Karpas-422 (cell line): ENCODE results near the gene MAFB. TPM values are rescaled to one million over a fixed set of nuclear protein-coding genes. Genes with fewer than 3 reads are reported as not detected.

Source experiments
- DNase-seq: peaks from one replicate; pipeline ENCODE4 v3.0.0-alpha.2; 2015
- H2AFZ ChIP-seq: fragments of 200-600 bp; sonication (generic); 2 replicates; pipeline ENCODE4 v1.6.1; 2014; ENCODE audit warnings: antibody characterized with exemption, low read length, mixed read lengths
- H3K27ac ChIP-seq: fragments of 200-600 bp; sonication (generic); 2 replicates; pipeline ENCODE4 v1.5.1; 2014; ENCODE audit warnings: mild to moderate bottlenecking, low read length, moderate library complexity
- H3K27me3 ChIP-seq: fragments of 200-600 bp; sonication (generic); 2 replicates; pipeline ENCODE4 v1.6.1; 2014; ENCODE audit warnings: low read length, mixed read lengths
- H3K36me3 ChIP-seq: fragments of 200-600 bp; sonication (generic); 2 replicates; pipeline ENCODE4 v1.6.1; 2014; ENCODE audit warnings: low read length, mixed read lengths; ENCODE audit not compliant: insufficient read depth
- H3K4me1 ChIP-seq: fragments of 200-600 bp; sonication (generic); 2 replicates; pipeline ENCODE4 v1.6.1; 2014; ENCODE audit warnings: mild to moderate bottlenecking, low read length, mixed read lengths
- H3K4me2 ChIP-seq: fragments of 200-600 bp; sonication (generic); 2 replicates; pipeline ENCODE4 v1.6.1; 2014; ENCODE audit warnings: low read length, low read depth, mild to moderate bottlenecking; ENCODE audit not compliant: poor library complexity, severe bottlenecking
- H3K4me3 ChIP-seq: fragments of 200-600 bp; sonication (generic); 2 replicates; pipeline ENCODE4 v1.5.1; 2014; ENCODE audit warnings: mild to moderate bottlenecking, antibody characterized with exemption, low read length, mixed read lengths
- H3K79me2 ChIP-seq: fragments of 200-600 bp; sonication (generic); 2 replicates; pipeline ENCODE4 v1.6.1; 2014; ENCODE audit warnings: mild to moderate bottlenecking, low read length, mixed read lengths
- H3K9ac ChIP-seq: fragments of 200-600 bp; sonication (generic); 2 replicates; pipeline ENCODE4 v1.6.0; 2014; ENCODE audit warnings: low read length
- H3K9me2 ChIP-seq: fragments of 200-600 bp; sonication (generic), shearing (Covaris generic); replicated peaks from 2 replicates; pipeline ENCODE4 v1.6.0; 2014; ENCODE audit warnings: mild to moderate bottlenecking, low read length, moderate library complexity; ENCODE audit not compliant: insufficient read depth
- H3K9me3 ChIP-seq: fragments of 300-700, 200-600 bp; sonication (generic); 2 replicates; pipeline ENCODE4 v1.6.1; 2014; ENCODE audit warnings: low read length, mixed read lengths
- H4K20me1 ChIP-seq: fragments of 200-600 bp; sonication (generic); 2 replicates; pipeline ENCODE4 v1.6.1; 2014; ENCODE audit warnings: mild to moderate bottlenecking, antibody characterized with exemption, low read length, low read depth; ENCODE audit not compliant: insufficient read depth
- total RNA-seq: library from RNA; depleted of rRNA; stranded (reverse); fragments of >200 nt; shearing (Covaris generic); gene quantifications from 2 replicates; pipeline ENCODE4 v1.2.3, GENCODE V29; 2014; ENCODE audit warnings: low replicate concordance

The MAFB gene
- total RNA-seq, 1 experiment from 2014 or later: not detected

DNA sequence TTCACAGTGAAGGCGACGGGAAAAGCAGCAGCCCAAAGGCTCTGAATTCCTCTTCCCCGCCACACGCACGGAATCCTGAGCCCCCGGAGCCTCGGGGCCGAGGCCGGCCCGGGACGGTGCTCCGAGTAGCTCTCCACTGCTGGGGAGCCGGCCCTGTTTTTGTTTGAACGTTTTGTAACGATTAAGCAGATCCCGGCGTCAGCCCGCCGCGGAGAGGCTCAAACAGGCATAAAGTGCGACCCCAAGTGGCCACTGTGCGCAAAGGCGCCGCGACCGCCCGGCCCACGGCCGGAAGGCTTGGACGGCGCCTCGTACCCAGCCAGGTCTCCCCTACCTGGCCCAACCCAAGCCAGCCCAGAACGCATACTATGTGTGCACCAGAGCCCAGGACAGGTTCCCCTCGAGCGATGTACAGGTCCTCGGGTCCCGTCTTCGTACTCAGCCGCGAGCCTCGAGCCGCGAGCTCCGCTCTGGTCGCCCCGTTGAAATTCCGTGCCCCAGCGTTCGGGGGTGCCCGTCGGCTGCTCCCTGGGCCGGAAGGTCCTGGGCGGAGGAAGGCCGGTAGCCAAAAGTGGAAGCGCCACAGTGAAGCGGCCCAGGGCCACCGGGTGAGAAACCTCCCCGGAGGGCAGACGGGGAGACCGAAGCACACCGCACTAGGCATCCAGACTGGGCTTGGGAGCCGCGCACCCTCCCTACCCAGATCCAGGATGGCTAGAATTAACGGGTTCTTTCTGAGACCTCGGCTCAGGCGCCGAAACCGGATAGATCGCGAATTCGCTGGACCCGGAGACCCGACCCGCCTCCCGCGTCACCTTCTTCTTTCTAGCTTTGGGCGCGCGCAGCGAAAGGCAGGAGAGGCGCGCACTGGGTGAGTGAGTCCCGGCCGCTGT lies 1.2 kb upstream of the MAFB start:
- Histone ChIP-seq H3K4me2 (no peak overlapping the region), H3K9me3 (no peaks in the 10 kb centered on the region), H4K20me1 (no peaks in the 10 kb centered on the region), H3K27me3 (no peaks in the 10 kb centered on the region), H3K4me1 (no peaks in the 10 kb centered on the region), H2AFZ (no peak overlapping the region), H3K9ac (no peak overlapping the region), H3K79me2 (no peaks in the 10 kb centered on the region), H3K27ac (no peak overlapping the region), H3K4me3 (no peak overlapping the region), H3K36me3 (no peaks in the 10 kb centered on the region), H3K9me2 (no peaks in the 10 kb centered on the region)
- peak; percentile 80 for DNase-seq

DNA sequence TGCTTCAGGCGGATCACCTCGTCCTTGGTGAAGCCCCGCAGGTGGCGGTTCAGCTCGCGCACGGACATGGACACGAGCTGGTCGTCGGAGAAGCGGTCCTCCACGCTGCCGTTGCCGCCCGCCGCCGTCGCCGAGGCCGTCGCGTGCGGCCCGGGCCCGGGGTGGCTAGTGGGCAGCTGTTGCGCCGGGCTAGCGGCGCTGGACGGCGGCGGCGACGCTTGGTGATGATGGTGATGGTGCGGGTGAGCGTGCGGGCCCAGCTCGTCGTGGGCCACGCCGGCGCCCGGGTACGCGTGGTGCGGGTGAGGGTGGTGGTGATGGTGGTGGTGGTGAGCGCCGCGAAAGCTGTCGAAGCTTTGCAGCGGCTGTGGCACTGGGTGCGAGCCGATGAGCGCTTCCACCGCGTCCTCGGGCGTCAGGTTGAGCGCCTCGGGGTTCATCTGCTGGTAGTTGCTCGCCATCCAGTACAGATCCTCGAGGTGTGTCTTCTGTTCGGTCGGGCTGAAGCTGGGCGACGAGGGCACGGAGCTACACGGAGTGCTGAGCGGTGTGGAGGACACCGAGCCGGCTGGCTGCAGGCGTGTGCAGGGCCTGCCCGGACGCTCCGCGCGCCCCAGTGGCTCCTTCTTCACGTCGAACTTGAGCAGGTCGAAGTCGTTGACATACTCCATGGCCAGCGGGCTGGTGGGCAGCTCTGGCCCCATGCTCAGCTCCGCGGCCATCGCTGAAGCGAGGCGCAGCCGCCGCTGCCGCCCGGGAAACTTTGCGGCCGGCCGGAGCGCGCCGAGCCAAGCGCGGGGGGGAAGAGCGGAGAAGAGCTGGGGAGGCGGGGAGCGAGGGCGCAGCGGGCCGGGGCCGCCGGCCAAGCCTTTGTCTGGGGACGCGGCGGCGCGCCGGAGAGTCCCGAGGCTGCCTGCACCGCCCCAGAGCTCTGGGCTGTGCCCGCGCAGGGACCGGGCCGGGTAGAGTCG lies 622 bp downstream of the MAFB start:
- Histone ChIP-seq H3K79me2 (no peaks in the 10 kb centered on the region), H3K9me3 (no peaks in the 10 kb centered on the region), H3K9me2 (no peaks in the 10 kb centered on the region), H3K4me3 (no peak overlapping the region), H4K20me1 (no peaks in the 10 kb centered on the region; the same call in 1 of the 2 replicates), H3K36me3 (no peaks in the 10 kb centered on the region), H3K9ac (no peak overlapping the region), H2AFZ (no peak overlapping the region), H3K27me3 (no peaks in the 10 kb centered on the region), H3K4me1 (no peaks in the 10 kb centered on the region), H3K4me2 (no peak overlapping the region), H3K27ac (no peak overlapping the region)
- DNase-seq: no peak

DNA sequence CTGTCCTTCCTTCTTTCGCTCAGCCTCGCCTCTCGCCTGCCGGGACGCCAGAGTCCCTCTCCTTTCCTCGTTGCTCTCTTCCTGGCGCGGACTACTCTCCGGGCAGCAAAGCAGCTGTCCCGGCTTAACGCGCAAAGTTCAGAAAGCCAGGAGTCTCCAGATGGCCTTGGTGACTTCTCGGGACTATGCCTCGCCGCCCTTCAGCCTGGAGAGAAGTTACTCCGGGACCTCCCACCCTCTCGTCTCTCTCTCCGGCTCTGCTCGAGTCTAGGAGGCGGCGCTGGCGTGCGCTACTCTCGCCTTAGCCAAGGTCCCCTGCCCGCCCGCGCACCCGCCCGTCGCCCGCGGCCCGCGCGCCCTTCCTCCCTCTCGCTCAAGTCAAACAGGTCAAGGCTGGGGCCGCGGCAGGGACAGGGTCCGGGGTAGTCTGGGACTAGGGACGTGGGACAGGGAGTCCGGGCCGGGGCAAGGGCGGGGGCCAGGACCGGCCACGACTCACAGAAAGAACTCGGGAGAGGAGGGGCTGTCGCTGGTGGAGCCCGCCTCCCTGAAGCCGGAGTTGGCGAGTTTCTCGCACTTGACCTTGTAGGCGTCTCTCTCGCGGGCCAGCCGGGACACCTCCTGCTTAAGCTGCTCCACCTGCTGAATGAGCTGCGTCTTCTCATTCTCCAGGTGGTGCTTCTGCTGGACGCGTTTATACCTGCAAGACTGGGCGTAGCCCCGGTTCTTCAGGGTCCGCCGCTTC lies 1.5 kb downstream of the MAFB start:
- Histone ChIP-seq H3K9ac (no peak overlapping the region), H3K27ac (no peak overlapping the region), H2AFZ (no peak overlapping the region), H3K79me2 (no peaks in the 10 kb centered on the region), H3K36me3 (no peaks in the 10 kb centered on the region), H3K9me2 (no peaks in the 10 kb centered on the region), H3K27me3 (no peaks in the 10 kb centered on the region), H3K4me3 (no peak overlapping the region), H3K4me2 (no peak overlapping the region), H3K4me1 (no peaks in the 10 kb centered on the region), H4K20me1 (no peaks in the 10 kb centered on the region; the same call in 1 of the 2 replicates), H3K9me3 (no peaks in the 10 kb centered on the region)
- DNase-seq: no peak

DNA sequence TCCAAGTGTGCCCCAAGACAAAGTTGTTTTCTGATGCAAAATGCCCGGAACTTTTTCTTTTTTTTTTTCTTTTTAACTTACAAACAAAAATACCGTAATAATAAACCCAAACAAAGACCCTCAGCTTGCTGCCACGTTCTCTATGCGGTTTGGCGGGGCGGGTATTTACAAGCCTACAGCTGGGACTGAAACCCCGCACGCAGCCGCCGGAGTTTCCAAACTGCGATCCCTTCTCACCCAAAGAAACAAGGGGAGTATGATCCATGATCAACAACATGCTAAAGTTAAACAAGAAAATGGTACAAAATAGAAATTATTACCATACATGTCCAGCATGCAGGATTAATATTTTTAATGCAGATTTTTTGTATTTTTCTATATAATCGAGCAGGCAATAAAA lies 2.1 kb downstream of the MAFB start:
- H3K27ac ChIP-seq: no peak overlapping the region
- H3K36me3 ChIP-seq: no peaks in the 10 kb centered on the region
- DNase-seq: no peak
- no peaks in the 10 kb centered on the region for H3K79me2 ChIP-seq
- H3K9me2 ChIP-seq: no peaks in the 10 kb centered on the region
- H2AFZ ChIP-seq: no peak overlapping the region
- no peak overlapping the region for H3K4me3 ChIP-seq
- no peaks in the 10 kb centered on the region for H3K4me1 ChIP-seq
- no peaks in the 10 kb centered on the region for H3K9me3 ChIP-seq
- no peak overlapping the region for H3K9ac ChIP-seq
- no peak overlapping the region for H3K4me2 ChIP-seq
- no peaks in the 10 kb centered on the region; the same call in 1 of the 2 replicates for H4K20me1 ChIP-seq
- H3K27me3 ChIP-seq: no peaks in the 10 kb centered on the region

DNA sequence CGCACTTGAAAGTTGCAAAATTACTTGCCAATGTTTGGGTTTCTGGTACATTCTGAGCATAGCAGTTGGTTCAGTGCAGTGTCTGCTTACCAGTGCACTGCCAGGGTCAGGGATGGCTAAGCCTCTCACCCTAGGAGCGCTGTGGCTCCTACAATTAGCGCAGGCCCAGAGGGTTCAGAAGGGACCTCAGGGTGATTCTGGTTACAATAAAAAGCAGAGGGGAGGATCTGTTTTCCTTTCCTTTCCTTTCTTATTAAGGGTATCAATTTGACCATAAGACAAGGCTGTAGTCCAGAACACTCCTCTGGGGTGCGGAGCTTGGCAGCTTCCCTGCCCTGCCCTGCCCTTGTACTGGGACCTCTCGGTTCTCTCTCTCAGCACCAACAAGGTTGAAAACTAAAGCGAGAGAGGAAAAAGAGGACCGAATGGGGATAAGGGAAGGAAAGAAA lies 2.6 kb downstream of the MAFB start:
- Histone ChIP-seq H3K4me1 (no peaks in the 10 kb centered on the region), H3K27me3 (no peaks in the 10 kb centered on the region), H3K9me3 (no peaks in the 10 kb centered on the region), H3K9me2 (no peaks in the 10 kb centered on the region), H4K20me1 (no peaks in the 10 kb centered on the region; the same call in 1 of the 2 replicates), H3K4me2 (no peak overlapping the region), H2AFZ (no peak overlapping the region), H3K79me2 (no peaks in the 10 kb centered on the region), H3K9ac (no peak overlapping the region), H3K27ac (no peak overlapping the region), H3K36me3 (no peaks in the 10 kb centered on the region), H3K4me3 (no peak overlapping the region)
- DNase-seq: no peak

DNA sequence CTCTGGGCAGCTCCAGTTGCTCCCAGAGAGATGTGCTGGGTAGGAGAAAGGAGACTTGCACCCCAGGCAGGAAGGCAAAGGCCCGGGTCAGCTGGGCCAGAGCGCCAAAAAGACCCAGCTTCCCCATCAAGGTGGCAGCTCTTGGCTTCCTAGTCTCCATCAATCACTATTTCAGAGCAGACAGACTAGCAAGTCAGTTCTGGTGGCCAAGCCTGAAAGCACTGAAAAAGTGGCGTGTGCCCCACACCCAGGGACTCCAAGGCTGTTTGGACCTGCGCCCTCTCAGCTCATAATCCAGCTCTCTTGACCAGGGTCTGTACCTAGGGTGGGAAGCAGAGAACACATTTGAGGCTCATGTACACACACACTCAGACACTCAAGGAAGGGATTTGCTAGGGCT lies 3.7 kb downstream of the MAFB start:
- H2AFZ ChIP-seq: no peak overlapping the region
- no peaks in the 10 kb centered on the region for H3K9me3 ChIP-seq
- H4K20me1 ChIP-seq: no peaks in the 10 kb centered on the region; the same call in 1 of the 2 replicates
- H3K9ac ChIP-seq: no peak overlapping the region
- H3K27ac ChIP-seq: no peak overlapping the region
- no peak for DNase-seq
- no peak overlapping the region for H3K4me3 ChIP-seq
- H3K4me1 ChIP-seq: no peaks in the 10 kb centered on the region
- H3K4me2 ChIP-seq: no peak overlapping the region
- no peaks in the 10 kb centered on the region for H3K79me2 ChIP-seq
- H3K36me3 ChIP-seq: no peaks in the 10 kb centered on the region
- no peaks in the 10 kb centered on the region for H3K27me3 ChIP-seq
- no peaks in the 10 kb centered on the region for H3K9me2 ChIP-seq

DNA sequence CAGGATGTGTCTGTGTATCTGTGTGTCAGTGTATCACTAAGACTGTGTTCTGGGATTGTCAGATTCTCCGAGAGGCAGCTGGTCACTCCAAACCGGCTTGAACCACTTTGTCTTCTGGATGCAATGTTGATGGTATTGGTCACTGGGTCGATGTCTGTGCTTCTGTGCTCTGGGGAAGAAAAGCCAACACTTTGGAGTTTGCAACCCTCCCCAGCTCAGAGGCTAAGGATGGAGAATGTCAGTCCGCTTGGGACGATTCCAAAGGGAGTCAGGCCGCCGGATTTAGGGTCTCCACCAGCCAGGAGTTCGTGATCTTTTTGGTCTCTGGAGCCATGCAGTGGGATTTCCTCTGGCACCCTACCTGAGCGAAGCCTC lies 5.2 kb downstream of the MAFB start:
- no peak overlapping the region for H2AFZ ChIP-seq
- no peaks in the 10 kb centered on the region for H3K4me1 ChIP-seq
- no peak overlapping the region for H3K9ac ChIP-seq
- no peaks in the 10 kb centered on the region for H3K36me3 ChIP-seq
- H3K9me2 ChIP-seq: no peaks in the 10 kb centered on the region
- H3K27me3 ChIP-seq: no peaks in the 10 kb centered on the region
- H3K4me2 ChIP-seq: no peak overlapping the region
- no peak overlapping the region for H3K27ac ChIP-seq
- no peak for DNase-seq
- H4K20me1 ChIP-seq: no peaks in the 10 kb centered on the region; the same call in 1 of the 2 replicates
- no peaks in the 10 kb centered on the region for H3K9me3 ChIP-seq
- no peaks in the 10 kb centered on the region for H3K79me2 ChIP-seq
- no peak overlapping the region for H3K4me3 ChIP-seq
